GM19023 (cell line): Measurements from ENCODE around the gene CSPG4.
"Not testable (repeated sequence)": the region's sequence is repeated elsewhere in the genome, so short reads cannot be mapped to it uniquely, and the experiment has no call there.

ENCODE experiments used
- ATAC-seq: cut with Tn5 transposase; IDR thresholded peaks from one replicate; pipeline ENCODE4 v1.9.1; 2021; ENCODE audit warnings: mild to moderate bottlenecking, moderate library complexity; ENCODE audit not compliant: unreplicated experiment

CSPG4 gene

DNA sequence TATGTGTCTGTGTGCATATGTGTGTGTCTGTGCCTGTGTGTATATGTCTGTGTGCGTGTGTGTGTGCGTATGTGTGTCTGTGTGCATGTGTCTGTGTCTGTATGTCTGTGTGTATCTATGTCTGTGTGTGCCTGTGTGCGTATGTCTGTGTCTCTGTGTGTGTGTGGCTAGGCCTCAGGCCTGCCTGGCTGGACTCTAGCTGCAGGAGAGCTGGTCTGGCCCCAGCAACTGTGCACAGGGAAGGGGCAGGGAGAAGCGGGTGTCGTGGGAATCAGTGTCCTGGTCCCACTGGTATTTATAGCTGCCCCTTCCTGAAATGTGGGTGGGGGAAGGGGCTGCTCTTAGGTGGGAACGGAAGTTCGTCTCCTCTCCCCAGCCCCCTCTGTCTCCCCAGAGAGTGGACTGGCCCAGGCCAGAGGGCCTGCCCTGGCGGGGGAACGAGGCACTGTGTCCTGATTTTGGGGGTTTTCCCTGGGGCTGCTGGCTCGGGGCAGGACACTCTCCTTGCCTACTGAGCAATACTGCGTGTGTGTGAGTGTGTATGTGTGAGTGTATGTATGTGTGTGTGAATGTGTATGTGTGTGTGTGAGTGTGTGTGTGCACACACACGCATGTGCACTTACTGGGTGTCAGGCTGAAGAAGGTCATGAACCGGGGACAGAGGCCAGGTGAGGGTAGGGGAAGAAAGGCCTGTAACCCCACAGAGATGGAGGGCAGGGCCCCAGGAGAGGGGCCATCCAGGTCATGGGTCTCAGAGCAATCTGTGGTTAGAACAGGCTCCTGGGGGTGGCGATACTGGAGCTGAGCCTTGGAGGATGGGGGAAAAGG, 6.6 kb downstream of the CSPG4 start:
- ATAC-seq = no peak

GRCh38 chr15:75705375-75705774, 7.3 kb downstream of the CSPG4 start:
- not testable (repeated sequence) for ATAC-seq

- ATAC-seq = no peak
Measured at GRCh38 chr15:75704618-75705017, 8.0 kb downstream of the CSPG4 start.

GRCh38 chr15:75704263-75704615, 8.4 kb downstream of the CSPG4 start:
- no peak for ATAC-seq

- not testable (repeated sequence) for ATAC-seq
Measured at GRCh38 chr15:75703440-75704262, 9.0 kb downstream of the CSPG4 start.

DNA sequence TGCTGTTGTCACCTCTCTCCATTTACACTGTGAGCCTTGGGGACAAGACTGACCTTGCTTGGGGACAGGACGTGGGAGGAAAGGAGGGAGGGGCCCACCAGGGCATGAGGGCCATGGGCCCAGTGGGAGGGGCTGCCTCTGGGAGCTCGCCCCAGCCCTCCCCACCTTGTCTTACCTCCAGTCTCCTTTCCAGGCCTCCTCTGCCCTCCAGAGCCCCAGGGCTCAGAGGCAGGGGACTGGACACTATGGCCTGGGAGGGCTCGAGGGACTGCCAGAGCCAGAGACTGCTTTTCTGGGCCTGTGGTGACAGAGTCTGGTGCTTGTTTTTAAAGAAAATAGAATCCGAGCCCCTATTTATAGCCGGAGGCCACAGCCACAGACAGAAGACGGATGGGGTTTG, 10.2 kb downstream of the CSPG4 start:
- no peak for ATAC-seq

DNA sequence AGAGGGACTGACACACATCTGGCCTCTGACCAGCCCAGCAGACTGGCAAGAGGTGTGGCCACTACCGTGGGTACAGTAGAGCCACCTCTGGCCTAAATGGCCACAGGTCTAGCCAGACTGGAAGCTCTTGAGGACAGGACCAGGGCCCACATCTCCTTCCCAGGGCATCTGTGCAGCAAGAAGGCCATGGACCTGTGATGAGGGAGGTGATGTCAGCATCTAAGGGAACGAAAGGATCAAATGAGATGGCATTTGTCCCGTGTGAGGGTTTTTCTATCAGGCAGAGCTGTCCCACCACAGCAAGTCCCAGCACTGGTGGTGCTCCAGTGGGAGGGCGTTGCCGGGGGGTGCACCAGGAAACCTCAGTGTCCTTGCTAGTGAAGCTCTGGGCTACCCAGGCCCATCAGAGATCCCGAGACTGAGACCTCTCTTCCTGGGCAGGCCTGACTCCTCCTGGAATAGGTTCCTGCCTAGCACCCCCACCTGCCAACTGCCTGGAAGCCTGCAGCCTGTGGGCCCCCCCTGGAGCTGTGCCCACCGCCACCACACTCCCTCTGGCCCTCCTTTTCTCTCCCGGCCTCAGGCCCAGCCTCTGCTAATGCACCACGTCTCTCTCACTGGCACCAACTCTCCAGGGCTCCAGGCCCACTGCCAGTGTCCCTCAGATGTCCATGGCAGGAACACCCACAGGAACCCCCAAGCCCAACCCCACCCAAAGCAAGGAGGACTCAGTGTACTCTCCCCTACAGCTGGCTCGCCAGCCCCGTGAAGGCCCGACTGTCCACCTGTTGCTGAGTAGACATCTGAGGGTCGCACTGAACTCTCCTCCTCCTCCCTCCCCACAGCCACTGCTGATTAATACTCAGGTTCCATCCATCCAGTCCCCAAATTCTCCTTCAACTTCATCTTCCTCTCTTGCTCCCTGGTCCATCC, 11.3 kb downstream of the CSPG4 start:
- ATAC-seq = not testable (repeated sequence)

DNA sequence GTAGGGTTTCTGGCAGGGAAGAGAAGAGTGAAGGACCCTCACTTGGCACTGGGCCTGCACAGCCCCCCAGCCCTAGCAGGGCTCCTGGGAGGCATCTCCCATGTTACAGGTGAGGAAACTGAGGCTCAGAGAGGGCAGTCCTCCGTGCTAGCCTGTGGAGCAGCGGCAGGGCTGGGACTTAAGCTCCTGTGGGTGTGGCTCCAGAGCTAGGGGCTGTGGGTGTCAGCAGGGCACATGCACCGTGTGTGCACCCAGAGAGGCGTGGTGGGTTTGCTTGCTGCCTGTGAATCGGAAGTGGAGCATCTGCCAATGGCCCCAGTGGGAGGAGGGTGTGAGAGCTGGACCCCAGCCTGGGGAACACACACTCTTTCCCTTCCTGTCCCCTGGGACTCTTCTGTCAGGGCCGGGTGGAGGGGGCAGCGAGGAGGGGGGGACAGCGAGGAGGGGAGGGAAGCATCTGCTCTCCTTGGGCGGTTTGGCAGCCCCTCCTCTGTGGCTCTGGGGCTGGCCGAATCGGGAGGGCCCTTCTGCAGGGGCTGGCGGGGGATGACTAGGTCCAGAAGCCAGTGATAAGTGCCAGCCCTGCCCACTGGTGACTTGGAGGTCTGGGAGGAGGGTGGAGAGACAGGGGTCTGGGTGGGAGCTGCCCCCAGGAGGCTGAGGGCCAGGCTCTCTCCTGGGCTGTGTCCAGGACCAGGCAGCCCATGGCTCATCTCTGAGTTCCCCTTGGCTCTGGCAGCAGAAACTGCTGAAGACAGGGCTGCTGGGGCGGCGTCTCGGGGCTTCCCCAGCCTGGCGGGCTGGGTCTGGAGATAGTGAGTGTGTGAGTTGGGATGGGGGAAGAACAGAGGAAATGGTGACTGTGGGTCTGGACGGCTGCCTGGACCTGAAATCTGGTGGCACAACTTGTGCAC, 12.4 kb downstream of the CSPG4 start:
- not testable (repeated sequence) for ATAC-seq

- ATAC-seq = not testable (repeated sequence)
Measured at GRCh38 chr15:75699517-75699916, 13.1 kb downstream of the CSPG4 start.

DNA sequence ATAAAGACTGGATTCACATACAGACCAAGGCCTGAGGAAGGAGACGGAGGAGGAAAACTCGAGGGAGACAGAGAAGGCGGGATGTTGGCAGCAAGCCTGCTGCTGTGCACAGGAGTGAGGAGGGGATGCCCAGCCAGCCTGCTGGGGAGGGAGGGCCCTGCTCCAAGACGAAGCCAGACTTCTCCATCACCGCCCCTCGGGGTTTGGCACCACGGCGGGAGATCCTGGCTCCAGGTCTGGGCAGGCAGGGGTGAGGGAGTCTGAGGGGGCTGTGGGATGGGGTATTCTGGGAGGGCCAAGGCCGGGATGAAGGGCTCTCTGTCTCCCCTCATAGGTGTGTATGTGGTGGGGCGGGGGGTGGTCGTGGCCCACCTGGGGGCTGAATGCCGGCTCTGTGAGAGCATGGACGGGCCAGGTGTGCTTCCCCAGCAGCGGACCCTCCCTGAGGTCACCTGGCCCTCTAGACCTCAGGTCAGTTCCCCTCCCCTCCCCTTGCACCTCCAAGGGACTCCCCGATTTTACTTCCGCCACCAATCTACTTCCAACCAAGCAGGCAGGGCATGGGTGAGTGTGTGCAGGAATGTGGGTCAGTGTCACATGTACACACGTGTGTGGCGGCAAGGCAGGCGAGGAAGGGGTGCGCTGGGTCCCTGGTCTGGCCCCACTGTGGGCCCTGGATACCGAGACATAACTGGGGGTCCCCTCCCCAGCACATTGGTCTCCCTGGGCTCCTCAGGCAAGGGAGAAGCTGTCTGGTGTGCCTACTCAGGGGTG, 14.5 kb downstream of the CSPG4 start:
- not testable (repeated sequence) for ATAC-seq

- ATAC-seq = no peak
Measured at GRCh38 chr15:75697523-75697922, 15.1 kb downstream of the CSPG4 start.

DNA sequence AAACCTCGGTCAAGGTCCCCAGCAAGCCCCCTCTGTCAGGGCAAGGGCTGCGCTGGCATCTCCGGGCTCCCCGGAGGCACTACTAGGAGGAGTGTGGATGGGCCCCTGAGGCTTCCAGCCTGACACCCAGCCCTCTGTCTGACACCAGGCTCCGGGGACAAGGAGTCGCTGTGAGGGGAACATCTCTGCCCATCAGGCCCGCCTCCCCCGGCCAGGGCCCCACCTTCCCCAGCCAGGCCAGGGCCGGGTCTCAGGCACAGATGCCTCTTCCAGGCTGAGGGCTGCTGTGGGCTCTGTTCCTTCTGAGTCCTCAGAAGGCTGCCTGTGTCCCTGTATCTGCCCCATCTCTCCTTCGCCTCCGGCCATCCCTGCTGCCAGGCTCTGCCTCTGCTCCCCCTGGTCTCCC, 15.8 kb downstream of the CSPG4 start:
- no peak for ATAC-seq

- ATAC-seq = no peak
Measured at GRCh38 chr15:75696311-75696720, 16.3 kb downstream of the CSPG4 start.

GRCh38 chr15:75695634-75696310, 16.9 kb downstream of the CSPG4 start:
- ATAC-seq = no peak

DNA sequence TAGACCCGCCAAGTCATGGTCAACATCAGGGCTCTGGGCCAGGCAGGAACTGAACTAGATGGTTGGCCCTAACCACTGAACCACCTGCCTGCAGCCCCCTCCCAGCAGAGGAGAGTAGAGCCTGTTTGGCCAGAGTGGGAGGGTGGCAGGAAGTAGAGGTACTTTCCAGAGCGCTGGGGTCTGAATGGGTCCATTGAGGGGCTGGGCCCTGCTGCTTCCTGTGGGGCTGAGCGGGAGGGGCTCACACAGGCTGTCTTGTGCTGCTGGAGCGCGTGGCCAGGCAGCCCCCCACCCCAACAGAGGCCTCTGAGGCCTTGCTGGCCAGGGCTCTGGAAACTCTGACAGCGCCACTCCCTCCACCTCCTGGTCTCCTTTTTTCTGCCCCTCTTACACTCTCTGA, 17.4 kb downstream of the CSPG4 start:
- no peak for ATAC-seq

DNA sequence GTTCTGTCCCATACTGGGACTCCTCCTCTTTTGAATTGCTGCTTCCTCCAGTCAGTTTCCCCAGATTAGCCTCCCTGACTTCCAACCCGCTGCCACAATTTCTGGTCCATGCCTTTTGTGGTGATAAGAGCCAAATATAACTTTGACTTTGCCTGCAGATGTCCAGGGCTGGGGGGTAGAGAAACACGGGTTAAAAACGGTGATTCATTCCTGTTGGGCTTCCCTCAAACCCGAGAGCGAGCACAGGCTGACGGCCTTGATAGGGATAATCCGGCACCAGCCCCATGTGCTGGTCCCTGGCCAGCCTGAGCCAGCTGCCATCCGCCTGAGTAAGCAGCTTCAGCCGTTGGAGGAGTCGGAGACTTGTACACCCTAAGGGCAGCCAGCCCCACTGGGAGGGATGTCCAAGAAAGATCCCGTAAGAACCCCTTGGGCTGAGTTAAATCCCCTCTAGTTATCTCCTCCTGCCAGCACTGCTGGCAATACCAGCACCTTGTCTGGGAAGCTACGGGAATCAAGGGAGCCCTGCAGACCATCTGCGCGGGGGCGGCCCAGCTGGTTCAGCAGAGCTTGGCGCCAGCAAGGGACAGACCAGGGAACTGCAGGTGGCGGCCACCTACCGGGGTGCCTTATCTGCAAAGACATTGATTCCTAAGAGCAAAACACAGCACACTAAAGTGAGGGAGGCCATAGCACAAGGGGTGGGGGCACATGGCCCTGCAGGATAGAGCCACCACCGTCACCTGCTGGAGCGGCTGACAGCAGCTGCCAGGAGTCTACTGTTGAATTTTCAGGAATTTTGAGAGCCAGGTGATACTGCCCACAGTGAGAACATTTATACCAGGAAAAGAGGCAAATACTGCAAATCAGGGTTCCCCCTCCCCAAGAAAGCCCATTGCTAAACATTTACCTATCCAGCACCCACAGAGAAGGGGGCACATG, 18.1 kb downstream of the CSPG4 start:
- ATAC-seq = no peak

DNA sequence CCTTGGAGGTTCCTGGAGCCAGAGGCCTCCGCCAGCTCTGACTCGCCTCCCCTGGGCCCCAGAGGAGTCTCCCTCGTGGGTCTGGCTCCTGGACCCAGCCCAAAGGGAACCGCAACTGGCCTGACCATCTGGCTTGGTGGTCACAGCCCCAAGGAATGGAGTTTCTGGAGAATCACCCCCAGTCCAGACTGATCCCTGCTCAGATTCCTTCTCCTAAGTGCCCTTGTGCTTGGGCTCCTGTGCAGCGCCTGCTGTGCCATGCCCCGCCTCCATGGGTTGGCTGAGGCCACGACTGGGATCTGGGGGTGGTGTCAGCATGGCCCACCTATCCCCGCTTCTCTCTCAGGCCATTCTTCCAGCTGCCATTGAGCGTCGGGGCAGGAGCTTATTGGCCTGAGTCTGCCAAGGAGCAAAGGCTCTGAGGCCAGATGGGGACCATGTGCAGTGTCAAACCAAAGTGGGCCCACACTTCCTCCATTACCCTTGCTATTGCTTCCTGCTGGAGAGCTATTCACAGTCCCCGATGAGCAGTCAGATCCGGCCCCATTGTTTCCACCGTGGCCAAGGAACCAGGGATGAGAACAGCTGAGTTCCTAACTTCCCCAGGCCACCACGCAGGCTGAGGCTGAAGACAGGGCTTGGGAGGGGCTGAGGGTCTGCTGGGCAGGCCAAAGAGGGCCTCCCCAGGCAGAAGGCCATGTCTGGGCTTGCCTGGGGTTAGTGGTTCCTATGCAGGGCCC, 19.0 kb downstream of the CSPG4 start:
- ATAC-seq = no peak
